Skin epidermis (tissue), 12 donors: ENCODE results near the gene ISLR2.
A peak's percentile ranks its signal among the peaks of the same experiment; 100 is the strongest.

Experiments used
- H3K27ac ChIP-seq, 21 experiments: fragments of 200-600 bp; sonication (generic) in 11 of 21; one replicate each; pipeline ENCODE4 v1.5.0; 2020; ENCODE audit warnings: mild to moderate bottlenecking in 3 of 21, inconsistent platforms in 2 of 21, moderate library complexity in 2 of 21
- H3K4me3 ChIP-seq, 7 experiments: fragments of 200-600 bp; sonication (generic) in 2 of 7; one replicate each; pipeline ENCODE4 v1.5.0; 2020; ENCODE audit warnings: inconsistent platforms in 2 of 7, mild to moderate bottlenecking in 2 of 7, moderate library complexity in 1 of 7

Gene ISLR2

GRCh38 chr15:74173380-74174218 lies 43.2 kb downstream of the ISLR2 start, which contains the start of gene ISLR:
ISLR (plus strand) TSS chr15:74173710; CDS start chr15:74174859, 1,149 bp downstream.
- H3K27ac ChIP-seq = peak within 1 kb of the TSS in 20 of 21 experiments; percentile 14 to 84 (median 70)
- H3K4me3 ChIP-seq = peak within 1 kb of the TSS in 5 of 7 experiments; percentile 6 to 33 (median 24)

GRCh38 chr15:74174219-74174957 lies 44.0 kb downstream of the ISLR2 start:
- Histone ChIP-seq H3K27ac (peak overlapping the region in 18 of 21 experiments; percentile 14 to 84 (median 67)), H3K4me3 (peak overlapping the region in 5 of 7 experiments; percentile 6 to 33 (median 24))

GRCh38 chr15:74174958-74175253 lies 44.5 kb downstream of the ISLR2 start:
- Histone ChIP-seq H3K27ac (peak overlapping the region in 13 of 21 experiments; percentile 28 to 84 (median 72)), H3K4me3 (peak overlapping the region in 4 of 7 experiments; percentile 6 to 33 (median 24))

- H3K4me3 ChIP-seq = peak overlapping the region in 4 of 7 experiments; percentile 6 to 33 (median 24)
- H3K27ac ChIP-seq = peak overlapping the region in 5 of 21 experiments; percentile 11 to 75 (median 66)
Observed at GRCh38 chr15:74175271-74176191, 45.1 kb downstream of the ISLR2 start.

- peak overlapping the region in 5 of 21 experiments; percentile 6 to 40 (median 31) for H3K27ac ChIP-seq
- no peak overlapping the region for H3K4me3 ChIP-seq
Observed at GRCh38 chr15:74176262-74177214, 46.2 kb downstream of the ISLR2 start.

- peak overlapping the region in 8 of 21 experiments; percentile 23 to 67 (median 36) for H3K27ac ChIP-seq
- H3K4me3 ChIP-seq = no peak overlapping the region
Observed at GRCh38 chr15:74178326-74179100, 48.1 kb downstream of the ISLR2 start.

GRCh38 chr15:74179101-74179841 lies 48.9 kb downstream of the ISLR2 start:
- H3K4me3 ChIP-seq = no peak overlapping the region
- H3K27ac ChIP-seq = peak overlapping the region in 16 of 21 experiments; percentile 4 to 74 (median 46)

DNA sequence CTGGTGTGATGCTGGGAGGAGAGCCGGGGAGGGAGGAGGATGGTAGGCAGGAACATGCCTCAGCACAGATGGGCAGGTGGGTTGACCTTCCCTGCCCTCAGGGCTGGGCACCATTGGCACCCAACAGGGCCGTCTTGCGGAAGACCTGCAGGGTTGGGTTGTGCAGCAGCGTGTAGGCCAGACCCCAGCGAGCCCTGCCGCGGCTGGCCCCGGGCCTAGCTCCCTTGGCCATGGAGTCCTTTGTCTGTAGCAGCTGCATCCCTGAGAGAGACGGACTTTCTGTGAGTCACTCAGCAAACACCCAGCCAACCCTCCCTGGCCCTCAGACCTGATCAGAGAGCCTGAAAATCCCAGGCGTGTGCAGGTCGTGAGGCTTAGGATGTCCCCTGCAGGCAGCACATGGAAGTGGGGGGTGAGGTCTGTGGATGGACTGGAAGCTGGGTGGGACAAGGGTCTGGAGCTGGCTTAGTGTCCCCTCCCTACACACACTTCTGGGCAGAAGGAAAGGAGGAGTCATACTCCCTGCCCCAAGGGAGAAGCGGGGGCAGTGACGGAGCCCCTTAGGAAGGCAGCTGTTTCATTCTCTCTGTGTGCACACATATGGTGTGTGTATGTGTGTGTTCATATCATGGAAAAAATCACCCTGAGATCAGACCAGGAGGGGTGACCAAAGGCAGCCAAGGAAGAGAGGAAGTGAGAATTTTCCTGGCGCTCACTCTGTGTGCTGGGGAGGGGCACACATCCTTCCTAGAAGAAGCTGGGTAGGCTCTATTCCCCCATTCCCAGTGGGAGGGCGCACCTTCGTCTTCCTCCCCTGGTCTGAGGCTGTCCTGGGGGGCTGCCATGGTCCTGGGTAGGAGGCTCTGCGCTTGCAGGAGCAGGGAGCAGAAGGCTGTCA lies 49.8 kb downstream of the ISLR2 start:
- Histone ChIP-seq H3K4me3 (no peak overlapping the region), H3K27ac (peak overlapping the region in 17 of 21 experiments; percentile 1 to 74 (median 40))

- peak overlapping the region in 6 of 21 experiments; percentile 12 to 74 (median 44) for H3K27ac ChIP-seq
Observed at GRCh38 chr15:74180881-74181602, 50.7 kb downstream of the ISLR2 start.

DNA sequence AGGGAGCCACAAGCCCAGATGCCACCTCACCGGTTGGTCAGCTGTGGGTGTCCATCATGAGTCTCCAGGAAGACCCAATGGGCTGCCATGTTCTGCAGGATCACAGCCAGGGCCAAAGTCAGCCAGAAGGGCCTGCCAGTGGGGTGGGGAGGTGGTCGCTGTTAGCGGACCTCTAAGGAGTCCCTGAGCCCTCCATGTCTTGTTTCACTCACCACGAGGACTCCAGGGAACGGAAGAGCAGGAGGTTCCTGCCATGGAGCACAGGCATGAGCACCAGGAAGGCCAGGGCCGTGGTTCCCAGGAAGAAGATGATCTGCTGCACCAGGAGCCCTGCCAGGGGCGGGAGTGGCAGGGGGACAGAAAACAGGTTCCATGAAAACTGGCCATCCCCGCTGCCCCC lies 51.7 kb downstream of the ISLR2 start:
- H3K27ac ChIP-seq = no peak overlapping the region
- no peak overlapping the region for H3K4me3 ChIP-seq

More at GRCh38 chr15:74180881-74181602, 50.7 kb downstream of the ISLR2 start:
- H3K4me3 ChIP-seq = no peak overlapping the region

DNA sequence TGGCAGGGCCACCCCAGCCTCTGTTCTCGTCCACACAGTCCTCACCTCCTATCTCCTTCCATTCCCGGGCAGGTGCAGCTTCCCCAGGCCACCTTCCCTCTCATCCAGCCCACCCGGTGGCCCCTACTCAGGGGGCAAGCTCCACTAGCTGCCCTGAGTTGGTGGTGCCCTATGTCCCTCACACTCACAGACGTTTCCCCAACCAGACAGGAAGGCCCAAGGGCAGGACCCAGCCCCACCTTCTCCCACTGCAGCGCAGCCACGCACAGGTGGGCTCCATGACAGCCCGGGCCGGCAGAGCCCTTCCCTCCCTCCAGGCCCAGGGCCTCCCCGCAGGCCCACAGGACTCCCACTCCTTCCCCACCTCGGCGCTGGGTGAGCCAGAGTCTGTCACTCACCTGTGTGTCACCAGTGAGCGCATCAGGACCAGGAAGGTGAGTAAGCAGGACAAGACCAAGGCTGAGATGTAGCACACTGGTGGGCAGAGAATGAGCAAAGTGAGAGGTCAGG lies 54.3 kb downstream of the ISLR2 start:
- H3K27ac ChIP-seq = peak overlapping the region in 1 of 21 experiments; percentile 30
- H3K4me3 ChIP-seq = no peak overlapping the region

GRCh38 chr15:74185710-74186348 lies 55.4 kb downstream of the ISLR2 start:
- no peak overlapping the region for H3K4me3 ChIP-seq
- H3K27ac ChIP-seq = peak overlapping the region in 1 of 21 experiments; percentile 30
